ENCODE measurements around the gene RAB21.

Gene RAB21

GRCh38 chr12:71764587-71765321, 10.1 kb downstream of the RAB21 start:
- Histone ChIP-seq H3K27me3 (ENCODE audit: insufficient read depth, insufficient read length) (no peaks in the 10 kb centered on the region), H3K9me3 (ENCODE audit: insufficient read depth, low read length) (peaks cover 21% of the 10 kb centered on the region), H3K4me1 (ENCODE audit: insufficient read depth, insufficient read length) (no peaks in the 10 kb centered on the region), H3K9ac (ENCODE audit: insufficient read length, low read depth) (no peak overlapping the region), H3K36me3 (ENCODE audit: insufficient read depth, insufficient read length, low read length) (peaks cover 15% of the 10 kb centered on the region), H3K4me3 (ENCODE audit: insufficient read length, low read depth) (no peak overlapping the region)
- TF ChIP-seq YY1 (IDR thresholded peaks at IDR 0.05; ENCODE audit: insufficient read depth, insufficient read length) (no peak), ZNF274 (IDR thresholded peaks at IDR 0.05; ENCODE audit: low read depth, low read length) (no peak), SUZ12 (IDR thresholded peaks at IDR 0.05; ENCODE audit: extremely low read depth, insufficient read depth, insufficient read length) (no peak)
- DNase-seq (ENCODE audit: low read depth, low spot score), result no peak

GRCh38 chr12:71766202-71766601, 11.5 kb downstream of the RAB21 start:
- TF ChIP-seq SUZ12 (IDR thresholded peaks at IDR 0.05; ENCODE audit: extremely low read depth, insufficient read depth, insufficient read length) (no peak), ZNF274 (IDR thresholded peaks at IDR 0.05; ENCODE audit: low read depth, low read length) (no peak), YY1 (IDR thresholded peaks at IDR 0.05; ENCODE audit: insufficient read depth, insufficient read length) (no peak)
- Histone ChIP-seq H3K4me1 (ENCODE audit: insufficient read depth, insufficient read length) (no peaks in the 10 kb centered on the region), H3K36me3 (ENCODE audit: insufficient read depth, insufficient read length, low read length) (peaks cover 17% of the 10 kb centered on the region), H3K4me3 (ENCODE audit: insufficient read length, low read depth) (no peak overlapping the region), H3K9ac (ENCODE audit: insufficient read length, low read depth) (no peak overlapping the region), H3K9me3 (ENCODE audit: insufficient read depth, low read length) (peaks cover 6% of the 10 kb centered on the region), H3K27me3 (ENCODE audit: insufficient read depth, insufficient read length) (no peaks in the 10 kb centered on the region)
- DNase-seq (ENCODE audit: low read depth, low spot score), result no peak

GRCh38 chr12:71767183-71767582, 12.5 kb downstream of the RAB21 start:
- no peaks in the 10 kb centered on the region for H3K9me3 ChIP-seq (ENCODE audit: insufficient read depth, low read length)
- H3K36me3 ChIP-seq (ENCODE audit: insufficient read depth, insufficient read length, low read length), result peaks cover 26% of the 10 kb centered on the region
- no peaks in the 10 kb centered on the region for H3K4me1 ChIP-seq (ENCODE audit: insufficient read depth, insufficient read length)
- H3K4me3 ChIP-seq (ENCODE audit: insufficient read length, low read depth), result no peak overlapping the region
- no peak for DNase-seq (ENCODE audit: low read depth, low spot score)
- no peak overlapping the region for H3K9ac ChIP-seq (ENCODE audit: insufficient read length, low read depth)
- no peak for TF ChIP-seq SUZ12 (IDR thresholded peaks at IDR 0.05; ENCODE audit: extremely low read depth, insufficient read depth, insufficient read length)
- no peak for TF ChIP-seq ZNF274 (IDR thresholded peaks at IDR 0.05; ENCODE audit: low read depth, low read length)
- no peak for TF ChIP-seq YY1 (IDR thresholded peaks at IDR 0.05; ENCODE audit: insufficient read depth, insufficient read length)
- no peaks in the 10 kb centered on the region for H3K27me3 ChIP-seq (ENCODE audit: insufficient read depth, insufficient read length)

GRCh38 chr12:71768900-71769299, 14.2 kb downstream of the RAB21 start:
- no peaks in the 10 kb centered on the region for H3K4me1 ChIP-seq (ENCODE audit: insufficient read depth, insufficient read length)
- H3K27me3 ChIP-seq (ENCODE audit: insufficient read depth, insufficient read length), result no peaks in the 10 kb centered on the region
- H3K9me3 ChIP-seq (ENCODE audit: insufficient read depth, low read length), result no peaks in the 10 kb centered on the region
- no peak for DNase-seq (ENCODE audit: low read depth, low spot score)
- H3K4me3 ChIP-seq (ENCODE audit: insufficient read length, low read depth), result no peak overlapping the region
- no peak for TF ChIP-seq ZNF274 (IDR thresholded peaks at IDR 0.05; ENCODE audit: low read depth, low read length)
- no peak for TF ChIP-seq SUZ12 (IDR thresholded peaks at IDR 0.05; ENCODE audit: extremely low read depth, insufficient read depth, insufficient read length)
- TF ChIP-seq YY1 (IDR thresholded peaks at IDR 0.05; ENCODE audit: insufficient read depth, insufficient read length), result no peak
- peaks cover 38% of the 10 kb centered on the region for H3K36me3 ChIP-seq (ENCODE audit: insufficient read depth, insufficient read length, low read length)
- H3K9ac ChIP-seq (ENCODE audit: insufficient read length, low read depth), result no peak overlapping the region

- no peak overlapping the region for H3K9ac ChIP-seq (ENCODE audit: insufficient read length, low read depth)
- H3K27me3 ChIP-seq (ENCODE audit: insufficient read depth, insufficient read length), result no peaks in the 10 kb centered on the region
- TF ChIP-seq SUZ12 (IDR thresholded peaks at IDR 0.05; ENCODE audit: extremely low read depth, insufficient read depth, insufficient read length) (no peak), YY1 (IDR thresholded peaks at IDR 0.05; ENCODE audit: insufficient read depth, insufficient read length) (no peak), ZNF274 (IDR thresholded peaks at IDR 0.05; ENCODE audit: low read depth, low read length) (no peak)
- H3K36me3 ChIP-seq (ENCODE audit: insufficient read depth, insufficient read length, low read length), result peaks cover 50% of the 10 kb centered on the region
- no peak overlapping the region for H3K4me3 ChIP-seq (ENCODE audit: insufficient read length, low read depth)
- no peaks in the 10 kb centered on the region for H3K4me1 ChIP-seq (ENCODE audit: insufficient read depth, insufficient read length)
- no peak for DNase-seq (ENCODE audit: low read depth, low spot score)
- no peaks in the 10 kb centered on the region for H3K9me3 ChIP-seq (ENCODE audit: insufficient read depth, low read length)
Observed at GRCh38 chr12:71771069-71771468, 16.4 kb downstream of the RAB21 start.

GRCh38 chr12:71772735-71773134, 18.1 kb downstream of the RAB21 start:
- TF ChIP-seq YY1 (IDR thresholded peaks at IDR 0.05; ENCODE audit: insufficient read depth, insufficient read length), result no peak
- no peak for TF ChIP-seq SUZ12 (IDR thresholded peaks at IDR 0.05; ENCODE audit: extremely low read depth, insufficient read depth, insufficient read length)
- no peak for TF ChIP-seq ZNF274 (IDR thresholded peaks at IDR 0.05; ENCODE audit: low read depth, low read length)
- Histone ChIP-seq H3K9me3 (ENCODE audit: insufficient read depth, low read length) (no peaks in the 10 kb centered on the region), H3K36me3 (ENCODE audit: insufficient read depth, insufficient read length, low read length) (peaks cover 54% of the 10 kb centered on the region), H3K4me1 (ENCODE audit: insufficient read depth, insufficient read length) (no peaks in the 10 kb centered on the region), H3K9ac (ENCODE audit: insufficient read length, low read depth) (no peak overlapping the region), H3K27me3 (ENCODE audit: insufficient read depth, insufficient read length) (no peaks in the 10 kb centered on the region), H3K4me3 (ENCODE audit: insufficient read length, low read depth) (no peak overlapping the region)
- DNase-seq (ENCODE audit: low read depth, low spot score), result no peak

GRCh38 chr12:71780237-71780822, 25.7 kb downstream of the RAB21 start:
- TF ChIP-seq SUZ12 (IDR thresholded peaks at IDR 0.05; ENCODE audit: extremely low read depth, insufficient read depth, insufficient read length) (no peak), ZNF274 (IDR thresholded peaks at IDR 0.05; ENCODE audit: low read depth, low read length) (no peak), YY1 (IDR thresholded peaks at IDR 0.05; ENCODE audit: insufficient read depth, insufficient read length) (no peak)
- peaks cover 61% of the 10 kb centered on the region for H3K36me3 ChIP-seq (ENCODE audit: insufficient read depth, insufficient read length, low read length)
- DNase-seq (ENCODE audit: low read depth, low spot score), result no peak

More at GRCh38 chr12:71780237-71780822, 25.7 kb downstream of the RAB21 start:
- Histone ChIP-seq H3K4me3 (ENCODE audit: insufficient read length, low read depth) (no peak overlapping the region), H3K9me3 (ENCODE audit: insufficient read depth, low read length) (no peaks in the 10 kb centered on the region), H3K9ac (ENCODE audit: insufficient read length, low read depth) (no peak overlapping the region), H3K27me3 (ENCODE audit: insufficient read depth, insufficient read length) (no peaks in the 10 kb centered on the region), H3K4me1 (ENCODE audit: insufficient read depth, insufficient read length) (no peaks in the 10 kb centered on the region)

Measured in NT2/D1 (cell line).